ENCODE data around the gene TINAGL1.

Gene TINAGL1

DNA sequence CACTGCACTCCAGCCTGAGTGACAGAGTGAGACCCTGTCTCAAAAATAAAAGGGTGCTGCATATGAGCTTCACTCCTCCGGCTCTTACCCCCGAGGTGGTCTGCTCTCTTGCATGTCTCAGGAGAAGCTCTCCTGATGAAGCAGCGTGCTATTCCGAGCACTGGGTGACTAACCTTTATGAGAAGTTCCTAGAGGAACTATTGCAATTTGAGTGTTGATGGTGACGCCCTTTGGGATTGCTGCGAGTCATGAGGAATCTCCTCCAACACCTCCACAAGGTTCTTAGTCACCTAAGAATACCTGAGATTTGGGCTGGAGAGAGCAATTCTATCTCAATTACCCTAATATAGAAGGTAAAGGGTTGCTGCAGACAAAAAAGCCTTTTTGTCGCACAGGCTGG, 40.8 kb upstream of the TINAGL1 start:
- Histone ChIP-seq H3K9me3 (ENCODE audit: severe bottlenecking) (no peaks in the 10 kb centered on the region), H3K36me3 (ENCODE audit: low read depth) (no peaks in the 10 kb centered on the region)

DNA sequence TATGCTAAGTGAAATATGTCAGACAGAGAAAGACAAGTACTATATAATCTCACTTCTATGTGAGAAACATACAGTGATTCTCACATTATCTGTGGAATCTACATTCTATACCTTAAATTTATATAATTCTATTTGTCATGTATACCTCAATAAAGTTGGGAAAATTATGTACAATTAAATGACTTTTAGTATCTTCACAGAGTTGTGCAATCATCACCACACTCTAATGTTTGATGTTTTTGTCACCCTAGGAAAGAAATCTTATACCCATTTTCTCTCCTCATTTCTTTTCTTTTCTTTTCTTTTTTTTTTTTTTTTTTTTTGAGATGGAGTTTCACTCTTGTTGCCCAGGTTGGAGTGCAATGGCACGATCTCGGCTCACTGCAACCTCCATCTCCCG, 37.0 kb upstream of the TINAGL1 start:
- Histone ChIP-seq H3K36me3 (ENCODE audit: low read depth) (no peaks in the 10 kb centered on the region), H3K9me3 (ENCODE audit: severe bottlenecking) (no peaks in the 10 kb centered on the region), H3K4me3 (ENCODE audit: severe bottlenecking) (no peak overlapping the region), H3K4me1 (ENCODE audit: insufficient read depth, poor library complexity, severe bottlenecking) (no peaks in the 10 kb centered on the region), H3K27me3 (ENCODE audit: insufficient read depth, poor library complexity, severe bottlenecking) (no peaks in the 10 kb centered on the region), H3K27ac (ENCODE audit: poor library complexity, severe bottlenecking) (no peak overlapping the region)
- ATAC-seq (ENCODE audit: low read depth), result no peak
- no peak for DNase-seq (ENCODE audit: low spot score)
- TF ChIP-seq, protein P1, sequence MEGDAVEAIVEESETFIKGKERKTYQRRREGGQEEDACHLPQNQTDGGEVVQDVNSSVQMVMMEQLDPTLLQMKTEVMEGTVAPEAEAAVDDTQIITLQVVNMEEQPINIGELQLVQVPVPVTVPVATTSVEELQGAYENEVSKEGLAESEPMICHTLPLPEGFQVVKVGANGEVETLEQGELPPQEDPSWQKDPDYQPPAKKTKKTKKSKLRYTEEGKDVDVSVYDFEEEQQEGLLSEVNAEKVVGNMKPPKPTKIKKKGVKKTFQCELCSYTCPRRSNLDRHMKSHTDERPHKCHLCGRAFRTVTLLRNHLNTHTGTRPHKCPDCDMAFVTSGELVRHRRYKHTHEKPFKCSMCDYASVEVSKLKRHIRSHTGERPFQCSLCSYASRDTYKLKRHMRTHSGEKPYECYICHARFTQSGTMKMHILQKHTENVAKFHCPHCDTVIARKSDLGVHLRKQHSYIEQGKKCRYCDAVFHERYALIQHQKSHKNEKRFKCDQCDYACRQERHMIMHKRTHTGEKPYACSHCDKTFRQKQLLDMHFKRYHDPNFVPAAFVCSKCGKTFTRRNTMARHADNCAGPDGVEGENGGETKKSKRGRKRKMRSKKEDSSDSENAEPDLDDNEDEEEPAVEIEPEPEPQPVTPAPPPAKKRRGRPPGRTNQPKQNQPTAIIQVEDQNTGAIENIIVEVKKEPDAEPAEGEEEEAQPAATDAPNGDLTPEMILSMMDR (IDR thresholded peaks at IDR 0.05; ENCODE audit: poor library complexity, severe bottlenecking), result no peak

More for the DNA sequence above, 40.8 kb upstream of the TINAGL1 start:
- ATAC-seq (ENCODE audit: low read depth) (peak; percentile 69), DNase-seq (ENCODE audit: low spot score) (no peak)
- Histone ChIP-seq H3K4me3 (ENCODE audit: severe bottlenecking) (no peak overlapping the region), H3K27me3 (ENCODE audit: insufficient read depth, poor library complexity, severe bottlenecking) (no peaks in the 10 kb centered on the region), H3K4me1 (ENCODE audit: insufficient read depth, poor library complexity, severe bottlenecking) (peaks cover 12% of the 10 kb centered on the region), H3K27ac (ENCODE audit: poor library complexity, severe bottlenecking) (no peak overlapping the region)
- TF ChIP-seq, protein P1 (IDR thresholded peaks at IDR 0.05; ENCODE audit: poor library complexity, severe bottlenecking), result no peak

DNA sequence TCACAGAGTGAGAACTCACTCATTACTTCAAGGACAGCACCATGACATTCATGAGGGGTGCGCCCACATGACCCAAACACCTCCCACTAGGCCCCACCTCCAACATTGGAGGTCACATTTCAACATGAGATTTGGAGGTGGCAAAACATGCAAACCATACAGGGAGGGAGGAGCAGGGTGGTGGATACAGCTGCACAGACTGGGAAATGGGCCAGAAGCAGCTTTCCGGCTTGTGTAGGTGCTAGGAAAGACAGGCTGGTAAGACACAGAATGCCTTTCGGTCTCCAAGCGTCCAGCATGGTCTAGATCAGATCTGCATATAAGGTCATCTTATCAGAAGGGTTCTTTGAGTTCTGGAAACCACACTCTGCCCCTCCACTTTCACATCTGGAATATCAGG, 35.1 kb upstream of the TINAGL1 start:
- TF ChIP-seq, protein P1 (IDR thresholded peaks at IDR 0.05; ENCODE audit: poor library complexity, severe bottlenecking), result no peak
- DNase-seq (ENCODE audit: low spot score) (no peak), ATAC-seq (ENCODE audit: low read depth) (no peak)
- no peaks in the 10 kb centered on the region for H3K36me3 ChIP-seq (ENCODE audit: low read depth)
- no peak overlapping the region for H3K27ac ChIP-seq (ENCODE audit: poor library complexity, severe bottlenecking)
- no peaks in the 10 kb centered on the region for H3K4me1 ChIP-seq (ENCODE audit: insufficient read depth, poor library complexity, severe bottlenecking)
- no peak overlapping the region for H3K4me3 ChIP-seq (ENCODE audit: severe bottlenecking)
- no peaks in the 10 kb centered on the region for H3K9me3 ChIP-seq (ENCODE audit: severe bottlenecking)
- H3K27me3 ChIP-seq (ENCODE audit: insufficient read depth, poor library complexity, severe bottlenecking), result no peaks in the 10 kb centered on the region

DNA sequence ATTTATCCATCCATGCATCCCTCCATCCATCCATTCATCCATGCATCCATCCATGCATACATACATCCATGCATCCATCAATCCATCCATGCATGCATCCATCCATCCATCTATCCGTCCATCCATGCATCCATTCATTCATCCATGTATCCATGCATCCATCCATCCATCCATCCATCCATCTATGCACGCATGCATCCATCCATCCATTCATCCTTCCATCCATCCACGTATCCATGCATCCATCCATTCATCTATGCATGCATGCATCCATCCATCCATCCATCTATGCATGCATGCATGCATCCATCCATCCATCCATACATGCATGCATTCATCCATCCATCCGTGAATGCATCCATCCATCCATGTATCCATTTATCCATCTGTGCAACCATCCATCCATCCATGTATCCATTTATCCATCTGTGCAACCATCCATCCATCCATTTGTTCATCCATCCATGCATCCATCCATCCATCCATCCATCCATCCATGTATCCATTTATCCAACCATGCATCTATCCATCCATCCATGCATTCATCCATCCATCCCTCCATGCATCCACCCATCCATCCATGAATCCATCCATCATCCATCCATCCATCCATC, 30.3 kb upstream of the TINAGL1 start:
- Histone ChIP-seq H3K36me3 (ENCODE audit: low read depth) (no peaks in the 10 kb centered on the region), H3K27ac (ENCODE audit: poor library complexity, severe bottlenecking) (no peak overlapping the region), H3K27me3 (ENCODE audit: insufficient read depth, poor library complexity, severe bottlenecking) (no peaks in the 10 kb centered on the region), H3K9me3 (ENCODE audit: severe bottlenecking) (no peaks in the 10 kb centered on the region), H3K4me1 (ENCODE audit: insufficient read depth, poor library complexity, severe bottlenecking) (peaks cover 17% of the 10 kb centered on the region), H3K4me3 (ENCODE audit: severe bottlenecking) (no peak overlapping the region)
- TF ChIP-seq, protein P1 (IDR thresholded peaks at IDR 0.05; ENCODE audit: poor library complexity, severe bottlenecking), result no peak
- no peak for DNase-seq (ENCODE audit: low spot score)
- no peak for ATAC-seq (ENCODE audit: low read depth)

DNA sequence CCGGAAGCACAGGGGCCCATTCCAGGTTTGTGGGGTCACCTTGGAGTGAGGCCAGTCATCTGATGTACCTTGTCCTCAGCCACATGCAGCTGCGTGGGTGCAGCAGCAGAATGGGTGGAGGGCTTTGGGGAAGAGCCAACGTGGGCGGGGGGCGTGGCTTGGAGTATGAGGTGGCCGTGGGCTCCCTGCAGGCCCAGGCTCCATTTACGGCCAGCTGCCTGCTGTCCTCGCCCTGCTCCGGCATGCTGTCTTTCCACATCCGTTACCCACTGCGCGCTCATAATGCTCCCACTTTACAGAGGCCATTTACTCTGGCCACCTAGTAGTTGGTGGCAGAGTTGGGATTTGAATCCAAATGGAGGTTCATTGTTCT, 27.8 kb upstream of the TINAGL1 start:
- peak; percentile 50 for ATAC-seq (ENCODE audit: low read depth)
- H3K27ac ChIP-seq (ENCODE audit: poor library complexity, severe bottlenecking), result peak overlapping the region; percentile 62
- TF ChIP-seq, protein P1 (IDR thresholded peaks at IDR 0.05; ENCODE audit: poor library complexity, severe bottlenecking), result no peak

More for the DNA sequence above, 27.8 kb upstream of the TINAGL1 start:
- DNase-seq (ENCODE audit: low spot score), result no peak
- H3K36me3 ChIP-seq (ENCODE audit: low read depth), result no peaks in the 10 kb centered on the region
- no peak overlapping the region for H3K4me3 ChIP-seq (ENCODE audit: severe bottlenecking)
- H3K4me1 ChIP-seq (ENCODE audit: insufficient read depth, poor library complexity, severe bottlenecking), result peaks cover 17% of the 10 kb centered on the region
- H3K9me3 ChIP-seq (ENCODE audit: severe bottlenecking), result no peaks in the 10 kb centered on the region
- no peaks in the 10 kb centered on the region for H3K27me3 ChIP-seq (ENCODE audit: insufficient read depth, poor library complexity, severe bottlenecking)

Measured in RWPE2 (cell line).